Breast epithelium (tissue), 4 donors: Measurements from ENCODE around the gene GSG1L2. TPM values are rescaled to one million over a fixed set of nuclear protein-coding genes. Genes with fewer than 3 reads are reported as not detected.

Experiments used
- DNase-seq, 2 donors: peaks; one replicate each; pipeline ENCODE4 v3.0.0-alpha.2; 2019; ENCODE audit warnings: low spot score in 2 of 2
- H3K27ac ChIP-seq, 2 donors: fragments of 200-600 bp; sonication (generic) in 1 of 2; one replicate each; pipeline ENCODE4 v1.5.1; 2016 to 2019; ENCODE audit warnings: mild to moderate bottlenecking in 1 of 2
- H3K27me3 ChIP-seq, 2 donors: fragments of 200-600 bp; sonication (generic) in 1 of 2; one replicate each; pipeline versions ENCODE4 v1.5.1 to v1.6.0; 2017 to 2019; ENCODE audit warnings: control low read depth in 1 of 2, mild to moderate bottlenecking in 1 of 2
- H3K36me3 ChIP-seq: fragments of 200-600 bp; one replicate; pipeline ENCODE4 v1.5.1; 2019
- H3K4me1 ChIP-seq, 2 donors: fragments of 200-600 bp; sonication (generic); one replicate each; pipeline ENCODE4 v1.5.1; 2016 to 2019; ENCODE audit warnings: control low read depth in 1 of 2
- H3K4me3 ChIP-seq, 3 donors: fragments of 200-600 bp; sonication (generic); 1 replicate in 2 of 3; 2 replicates in 1 of 3; pipeline ENCODE4 v1.5.1; 2016 to 2019; ENCODE audit warnings: mild to moderate bottlenecking in 3 of 3, moderate library complexity in 2 of 3
- H3K9me3 ChIP-seq, 2 donors: fragments of 200-600 bp; sonication (generic) in 1 of 2; one replicate each; pipeline ENCODE4 v1.5.1; 2016 to 2019; ENCODE audit warnings: control low read depth in 1 of 2
- POLR2A ChIP-seq: fragments of 450-650 bp; IDR thresholded peaks from one replicate; pipeline ENCODE4 v1.6.1; 2016; ENCODE audit warnings: antibody characterized with exemption, mild to moderate bottlenecking, moderate library complexity
- POLR2AphosphoS5 ChIP-seq, 3 donors: sonication (generic); formaldehyde crosslinking; IDR thresholded peaks; one replicate each; pipeline ENCODE4 v1.6.1; 2017; ENCODE audit warnings: antibody characterized with exemption in 3 of 3
- intact Hi-C: fragments of 100-400 bp; cut with DNase I; formaldehyde crosslinking; loops from one replicate; pipeline ENCODE4 v1.15.1; 2023; ENCODE audit warnings: low total_unique reads
- total RNA-seq, 3 donors: library from RNA; depleted of rRNA; stranded (reverse); fragments of >200 nt; gene quantifications; one replicate each; pipeline ENCODE4 v1.1.0, GENCODE V29; 2016
- TF ChIP-seq, protein P1 (sequence below), 3 donors: fragments of 450-650 bp; IDR thresholded peaks; one replicate each; pipeline ENCODE4 v1.5.1; 2016 to 2017; ENCODE audit warnings: antibody characterized with exemption in 3 of 3, mild to moderate bottlenecking in 3 of 3, moderate library complexity in 3 of 3

GSG1L2 gene
- not detected for total RNA-seq

DNA sequence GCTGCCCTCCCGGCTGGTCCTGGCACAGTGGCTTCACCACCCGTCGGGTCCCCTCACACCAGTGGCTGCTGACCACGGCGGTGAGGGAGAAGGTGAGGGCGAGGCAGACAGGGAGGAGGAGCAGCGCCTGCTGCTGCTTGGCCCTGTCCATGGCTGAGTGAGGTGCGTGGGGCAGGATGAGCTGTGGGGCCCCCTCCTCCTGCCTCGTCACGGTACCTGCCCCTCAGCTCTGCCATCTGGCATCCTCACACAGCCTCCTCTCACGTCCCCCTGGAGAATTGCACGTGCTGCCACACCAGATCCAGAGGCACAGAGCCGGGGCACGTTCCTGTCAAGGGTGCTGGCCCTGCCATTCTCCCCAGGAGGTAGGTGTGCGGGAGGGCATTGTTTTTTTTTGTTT, at the start of gene GSG1L2:
TSS of gene GSG1L2 (minus strand) at position 159 of the 400 bp plus-strand sequence. CDS start at position 151, 8 bp downstream.
- Histone ChIP-seq H3K4me1 (no peaks in the 10 kb centered on the region), H3K27ac (no peak within 1 kb of the TSS), H3K27me3 (no peaks in the 10 kb centered on the region), H3K9me3 (no peaks in the 10 kb centered on the region), H3K4me3 (no peak within 1 kb of the TSS), H3K36me3 (no peaks in the 10 kb centered on the region)
- no peak for TF ChIP-seq POLR2AphosphoS5 (IDR thresholded peaks at IDR 0.05)
- DNase-seq = no peak
- intact Hi-C loops = no loop called here

DNA sequence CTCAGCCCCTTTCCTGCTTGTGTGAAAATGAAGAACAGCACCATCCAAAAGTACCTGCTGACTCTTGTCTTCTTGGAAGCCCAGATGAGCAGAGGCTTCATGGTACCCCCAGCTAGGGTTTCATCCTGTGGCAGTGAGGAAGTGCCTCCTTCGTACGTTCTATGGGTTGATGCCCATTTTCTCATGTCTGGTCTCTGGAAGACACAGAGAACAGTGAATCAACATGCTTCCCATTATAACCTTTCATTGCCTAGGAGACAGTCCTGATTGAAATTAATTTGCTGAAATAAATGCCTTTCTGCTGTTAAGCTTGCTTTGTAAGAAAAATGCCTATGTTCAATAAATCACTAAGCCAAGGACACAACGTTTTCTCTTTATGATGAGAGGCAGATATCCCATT, 46.7 kb upstream of the GSG1L2 start:
- TF ChIP-seq POLR2A = no peak
- TF ChIP-seq, protein P1, sequence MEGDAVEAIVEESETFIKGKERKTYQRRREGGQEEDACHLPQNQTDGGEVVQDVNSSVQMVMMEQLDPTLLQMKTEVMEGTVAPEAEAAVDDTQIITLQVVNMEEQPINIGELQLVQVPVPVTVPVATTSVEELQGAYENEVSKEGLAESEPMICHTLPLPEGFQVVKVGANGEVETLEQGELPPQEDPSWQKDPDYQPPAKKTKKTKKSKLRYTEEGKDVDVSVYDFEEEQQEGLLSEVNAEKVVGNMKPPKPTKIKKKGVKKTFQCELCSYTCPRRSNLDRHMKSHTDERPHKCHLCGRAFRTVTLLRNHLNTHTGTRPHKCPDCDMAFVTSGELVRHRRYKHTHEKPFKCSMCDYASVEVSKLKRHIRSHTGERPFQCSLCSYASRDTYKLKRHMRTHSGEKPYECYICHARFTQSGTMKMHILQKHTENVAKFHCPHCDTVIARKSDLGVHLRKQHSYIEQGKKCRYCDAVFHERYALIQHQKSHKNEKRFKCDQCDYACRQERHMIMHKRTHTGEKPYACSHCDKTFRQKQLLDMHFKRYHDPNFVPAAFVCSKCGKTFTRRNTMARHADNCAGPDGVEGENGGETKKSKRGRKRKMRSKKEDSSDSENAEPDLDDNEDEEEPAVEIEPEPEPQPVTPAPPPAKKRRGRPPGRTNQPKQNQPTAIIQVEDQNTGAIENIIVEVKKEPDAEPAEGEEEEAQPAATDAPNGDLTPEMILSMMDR (IDR thresholded peaks at IDR 0.05) = no peak
- no peak for TF ChIP-seq POLR2AphosphoS5 (IDR thresholded peaks at IDR 0.05)
- no peaks in the 10 kb centered on the region for H3K36me3 ChIP-seq
- H3K27ac ChIP-seq = no peak overlapping the region

DNA sequence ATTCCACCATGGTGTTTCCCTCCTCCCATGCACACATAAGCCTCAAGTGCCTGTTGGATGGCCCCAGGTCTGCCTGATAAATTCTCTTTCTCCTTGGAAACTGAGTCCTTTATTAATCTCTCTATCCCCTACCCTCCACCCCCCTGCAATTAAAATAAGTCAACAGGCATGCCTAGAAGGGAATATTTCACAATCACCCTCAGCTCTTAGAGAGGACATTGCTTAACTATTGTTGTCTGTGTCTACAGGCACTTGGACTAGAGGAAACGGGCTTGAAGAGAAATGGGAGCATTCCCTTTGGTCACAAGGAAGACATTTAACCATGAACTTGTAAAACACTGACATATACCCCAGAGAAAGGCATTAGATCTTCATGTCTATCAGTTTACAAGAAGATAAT, 43.7 kb upstream of the GSG1L2 start:
- H3K4me1 ChIP-seq = no peaks in the 10 kb centered on the region
- intact Hi-C loops = loop anchor here (2.0 kb wide), 1 partner anchor 25 kb away; no protein-coding TSS in a partner anchor
- H3K36me3 ChIP-seq = no peaks in the 10 kb centered on the region
- TF ChIP-seq POLR2A (no peak), POLR2AphosphoS5 (IDR thresholded peaks at IDR 0.05) (no peak)
- H3K27me3 ChIP-seq = no peaks in the 10 kb centered on the region
- no peaks in the 10 kb centered on the region for H3K9me3 ChIP-seq
- H3K27ac ChIP-seq = no peak overlapping the region
- DNase-seq = no peak
- H3K4me3 ChIP-seq = no peak overlapping the region

More for the DNA sequence above, 46.7 kb upstream of the GSG1L2 start:
- intact Hi-C loops = no loop called here
- H3K4me1 ChIP-seq = no peaks in the 10 kb centered on the region
- H3K27me3 ChIP-seq = no peaks in the 10 kb centered on the region
- no peak overlapping the region for H3K4me3 ChIP-seq
- H3K9me3 ChIP-seq = no peaks in the 10 kb centered on the region
- DNase-seq = no peak

DNA sequence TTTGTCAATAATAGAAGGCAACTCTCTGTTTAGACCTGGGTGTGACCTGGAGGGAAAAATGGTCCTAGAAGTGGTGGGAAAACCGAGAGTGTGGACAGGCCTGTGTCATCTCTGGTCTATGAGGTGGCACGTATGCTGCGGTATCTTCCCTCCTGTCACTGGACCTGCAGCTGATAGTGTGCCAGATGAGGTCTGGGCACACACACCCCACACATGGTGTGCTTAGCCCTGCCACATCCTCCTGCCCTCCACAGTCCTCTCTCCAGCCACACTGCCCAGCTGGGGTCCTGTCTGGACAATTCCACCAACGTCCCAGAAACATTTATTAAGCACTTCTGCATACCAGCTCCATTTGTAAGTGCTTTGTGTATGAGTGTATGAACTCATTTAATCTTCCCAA, 41.1 kb upstream of the GSG1L2 start:
- TF ChIP-seq POLR2AphosphoS5 (IDR thresholded peaks at IDR 0.05) (no peak), POLR2A (no peak)
- TF ChIP-seq, protein P1 (IDR thresholded peaks at IDR 0.05) = no peak
- intact Hi-C loops = no loop called here
- Histone ChIP-seq H3K4me3 (no peak overlapping the region), H3K27ac (no peak overlapping the region), H3K27me3 (no peaks in the 10 kb centered on the region), H3K4me1 (no peaks in the 10 kb centered on the region), H3K36me3 (no peaks in the 10 kb centered on the region), H3K9me3 (peaks cover 12 to 13% of the 10 kb centered on the region in 2 donors)
- no peak for DNase-seq

DNA sequence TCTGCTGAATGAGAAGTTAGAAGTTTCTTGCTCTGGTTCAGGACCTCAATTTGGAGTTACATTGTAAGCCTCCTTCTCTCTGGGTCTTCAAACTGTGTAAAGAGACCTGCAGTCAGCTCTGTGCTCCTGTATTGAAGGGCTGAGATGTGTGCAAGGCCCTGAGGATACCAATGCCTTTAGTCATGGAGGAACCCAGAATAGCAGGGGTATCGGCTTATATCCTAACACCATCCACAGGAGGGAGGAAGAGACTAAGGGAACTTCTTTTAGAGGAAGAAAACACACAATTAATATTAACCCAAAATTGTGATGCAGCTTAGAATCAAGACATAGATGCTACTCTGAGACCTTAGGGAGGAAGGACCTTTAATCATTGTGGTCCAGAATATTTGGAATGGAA, 40.3 kb upstream of the GSG1L2 start:
- Histone ChIP-seq H3K36me3 (no peaks in the 10 kb centered on the region), H3K27ac (no peak overlapping the region), H3K27me3 (no peaks in the 10 kb centered on the region), H3K4me1 (no peaks in the 10 kb centered on the region), H3K9me3 (peaks cover 12 to 18% of the 10 kb centered on the region in 2 donors), H3K4me3 (no peak overlapping the region)
- no peak for TF ChIP-seq POLR2AphosphoS5 (IDR thresholded peaks at IDR 0.05)
- no peak for TF ChIP-seq POLR2A
- DNase-seq = no peak
- intact Hi-C loops = no loop called here

DNA sequence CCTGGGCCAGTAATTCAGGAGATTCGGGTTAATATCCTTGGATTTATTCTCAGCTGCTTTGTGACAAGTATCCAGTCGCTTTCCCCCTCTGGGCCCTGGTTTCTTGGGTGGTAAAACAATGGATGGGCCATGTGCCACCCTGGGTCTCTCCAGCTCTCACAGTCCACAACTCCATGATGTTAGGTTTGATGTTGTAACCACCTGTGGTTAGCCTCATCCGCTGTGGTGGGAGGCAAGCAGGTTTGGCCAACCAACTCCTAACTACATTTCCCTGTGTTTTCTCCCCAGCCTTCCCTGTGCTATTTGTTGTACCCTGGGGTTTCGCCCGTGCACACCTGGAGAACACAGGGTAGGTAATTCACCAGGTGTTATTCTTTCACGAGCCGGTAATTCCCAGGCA, 39.0 kb upstream of the GSG1L2 start:
- H3K36me3 ChIP-seq = no peaks in the 10 kb centered on the region
- no peaks in the 10 kb centered on the region for H3K4me1 ChIP-seq
- H3K27ac ChIP-seq = no peak overlapping the region
- intact Hi-C loops = no loop called here
- no peak overlapping the region for H3K4me3 ChIP-seq
- H3K27me3 ChIP-seq = no peaks in the 10 kb centered on the region
- DNase-seq = no peak
- TF ChIP-seq POLR2A (no peak), POLR2AphosphoS5 (IDR thresholded peaks at IDR 0.05) (no peak)
- TF ChIP-seq, protein P1 (IDR thresholded peaks at IDR 0.05) = no peak
- peaks cover 12 to 18% of the 10 kb centered on the region in 2 donors for H3K9me3 ChIP-seq

DNA sequence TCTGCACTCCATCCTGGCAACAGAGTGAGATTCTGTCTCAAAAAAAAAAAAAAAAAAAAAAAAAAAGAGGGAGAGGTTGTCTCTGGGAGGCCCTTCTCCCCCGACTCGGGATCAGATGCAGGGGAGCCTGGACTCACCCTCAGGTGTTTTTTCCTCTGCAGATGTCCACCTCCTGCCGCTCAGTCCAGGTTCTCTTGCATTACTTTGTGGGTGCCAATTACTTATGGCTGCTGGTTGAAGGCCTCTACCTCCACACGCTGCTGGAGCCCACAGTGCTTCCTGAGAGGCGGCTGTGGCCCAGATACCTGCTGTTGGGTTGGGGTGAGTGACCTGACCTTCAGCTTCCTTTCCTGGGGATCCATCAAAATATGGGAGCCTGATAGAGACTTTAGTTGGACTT, 37.9 kb upstream of the GSG1L2 start:
- no peak for DNase-seq
- intact Hi-C loops = no loop called here

More for the DNA sequence above, 37.9 kb upstream of the GSG1L2 start:
- no peaks in the 10 kb centered on the region for H3K36me3 ChIP-seq
- H3K27me3 ChIP-seq = no peaks in the 10 kb centered on the region
- H3K4me1 ChIP-seq = no peaks in the 10 kb centered on the region
- peaks cover 12 to 18% of the 10 kb centered on the region in 2 donors for H3K9me3 ChIP-seq
- H3K4me3 ChIP-seq = no peak overlapping the region
- no peak overlapping the region for H3K27ac ChIP-seq
- TF ChIP-seq POLR2AphosphoS5 (IDR thresholded peaks at IDR 0.05) (no peak), POLR2A (no peak)
- TF ChIP-seq, protein P1 (IDR thresholded peaks at IDR 0.05) = no peak
